Measurements from ENCODE around the gene MAP1LC3B.
A peak's percentile ranks its signal among the peaks of the same experiment; 100 is the strongest.

Gene MAP1LC3B

DNA sequence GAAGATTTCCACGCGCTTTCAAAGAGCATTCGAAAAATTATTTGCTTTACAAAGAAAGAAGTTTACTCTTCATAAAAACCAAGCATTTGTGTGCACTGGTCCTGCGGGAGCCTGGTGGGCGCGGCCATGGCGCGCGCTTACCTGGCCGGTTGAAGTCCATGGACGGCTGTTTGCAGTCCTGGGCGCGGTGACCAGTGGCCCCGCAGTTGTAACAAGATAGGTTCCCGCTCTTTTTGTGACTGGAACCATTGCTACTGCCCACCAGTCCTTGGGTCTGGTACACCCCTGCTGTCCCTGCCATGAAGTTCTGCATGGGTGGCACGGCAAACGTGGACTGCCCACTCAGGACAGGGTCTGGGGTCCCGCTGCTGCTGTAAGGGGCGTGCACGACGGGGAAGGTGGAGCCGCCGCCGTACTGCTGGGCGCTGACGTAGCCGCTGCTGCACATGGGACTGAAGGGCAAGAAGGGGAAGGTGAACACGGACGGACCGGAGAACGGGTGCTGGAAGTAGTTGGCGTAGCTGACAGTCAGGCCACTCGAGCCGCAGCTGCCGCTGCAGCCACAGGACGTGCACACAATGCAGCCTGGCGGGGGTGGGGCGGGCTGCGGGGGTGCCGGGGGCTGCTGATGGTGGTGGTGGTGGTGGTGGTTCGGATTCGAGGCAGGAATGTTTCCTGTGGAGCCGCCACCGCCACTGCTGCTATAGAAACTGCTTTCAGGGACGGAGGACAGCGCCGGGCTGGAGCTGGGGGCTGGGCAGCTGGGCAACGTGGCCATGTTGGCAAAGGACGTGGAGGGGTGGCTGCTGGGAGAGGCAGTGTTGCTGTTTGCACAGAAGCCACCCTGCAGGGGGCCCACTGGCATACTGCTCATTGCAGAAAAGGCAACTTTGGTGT is 19.5 kb downstream of the MAP1LC3B start:
- DNase-seq, result no peak

DNA sequence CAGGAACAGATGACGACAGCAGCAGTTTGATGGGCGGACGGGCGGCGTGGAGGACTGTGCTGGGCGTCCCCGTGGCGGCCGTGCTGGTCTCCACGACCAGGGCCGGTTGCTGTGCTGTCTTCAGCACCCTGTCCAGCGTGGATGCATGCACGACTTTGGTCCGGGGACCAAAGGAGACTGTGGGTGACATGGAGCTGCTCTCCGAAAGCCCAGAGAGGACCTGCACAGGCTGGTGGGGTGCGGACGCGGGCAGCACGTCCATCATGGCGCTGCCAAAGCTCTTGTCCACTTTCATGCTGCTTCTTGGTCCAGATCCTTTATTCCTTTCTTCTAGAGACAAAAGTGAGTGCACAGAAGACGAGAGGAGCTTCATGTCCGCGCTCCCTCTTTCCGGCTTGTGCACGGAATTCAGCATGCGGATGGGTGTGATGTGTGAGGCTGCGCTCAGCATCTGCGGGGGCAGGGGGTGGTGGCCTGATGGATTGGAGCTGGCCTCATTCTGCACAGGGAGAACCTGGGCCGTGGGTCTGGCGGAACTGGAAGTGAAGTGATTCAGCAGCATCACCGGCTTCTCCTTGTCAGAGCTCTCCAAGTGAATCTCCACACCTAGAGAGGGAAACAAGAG is 20.3 kb downstream of the MAP1LC3B start:
- no peak for DNase-seq

DNA sequence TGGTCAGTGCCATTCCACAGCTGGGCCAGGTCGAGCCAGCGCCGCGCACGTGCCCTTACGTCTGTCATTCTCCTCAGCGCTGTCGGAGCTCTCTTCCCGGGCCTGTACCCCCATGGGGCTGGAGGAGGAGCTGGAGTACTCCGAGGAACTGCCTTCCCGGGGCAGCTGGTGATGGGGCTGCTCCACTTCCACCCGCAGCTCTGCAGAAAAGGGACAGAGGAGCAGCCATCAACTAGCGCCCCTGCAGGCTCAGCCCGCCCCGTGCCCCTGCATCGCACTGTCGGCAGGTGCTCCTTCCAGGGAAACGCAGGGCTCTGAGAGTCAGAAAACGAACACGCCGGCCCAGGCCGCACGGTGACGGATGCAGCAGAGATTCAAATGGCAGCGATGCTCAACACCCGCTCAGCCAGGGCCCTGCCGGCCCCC is 20.9 kb downstream of the MAP1LC3B start:
- no peak for DNase-seq

DNA sequence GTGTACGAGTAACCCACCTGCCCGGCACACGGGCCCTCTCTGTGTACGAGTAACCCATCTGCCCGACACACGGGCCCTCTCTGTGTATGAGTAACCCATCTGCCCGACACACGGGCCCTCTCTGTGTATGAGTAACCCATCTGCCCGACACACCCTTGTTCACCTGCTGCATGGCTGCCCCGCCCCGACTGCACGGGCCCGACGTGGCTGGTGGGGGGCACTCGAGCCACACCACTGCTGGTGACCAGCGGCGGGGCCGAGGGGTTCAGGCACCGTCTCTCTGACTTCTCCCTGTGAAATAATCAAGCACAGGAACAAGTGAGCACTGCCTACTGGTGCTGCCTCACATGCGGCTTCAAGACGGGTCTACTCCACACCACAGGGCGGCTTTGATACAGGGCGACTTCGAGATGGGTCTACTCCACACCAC is 22.1 kb downstream of the MAP1LC3B start:
- DNase-seq, result no peak

DNA sequence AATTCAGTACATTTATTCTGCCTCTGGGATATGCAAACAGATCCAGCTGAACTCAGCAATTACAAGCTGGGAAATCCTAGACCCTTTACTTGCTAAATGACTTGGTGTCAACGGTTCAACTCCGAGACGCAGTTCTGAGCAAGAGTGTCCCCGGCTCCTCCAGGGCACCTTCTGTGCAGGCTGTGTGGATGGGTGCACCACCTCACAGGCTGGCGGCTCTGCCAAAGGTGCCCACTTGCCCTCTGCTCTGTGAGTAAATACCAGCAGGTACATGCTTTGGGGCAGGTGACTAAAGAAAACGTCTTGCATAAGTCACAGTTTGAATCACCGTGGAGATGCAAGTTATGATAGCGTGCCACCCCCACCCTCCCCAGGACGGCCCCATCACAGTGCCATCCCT is 23.3 kb downstream of the MAP1LC3B start:
- DNase-seq, result no peak

DNA sequence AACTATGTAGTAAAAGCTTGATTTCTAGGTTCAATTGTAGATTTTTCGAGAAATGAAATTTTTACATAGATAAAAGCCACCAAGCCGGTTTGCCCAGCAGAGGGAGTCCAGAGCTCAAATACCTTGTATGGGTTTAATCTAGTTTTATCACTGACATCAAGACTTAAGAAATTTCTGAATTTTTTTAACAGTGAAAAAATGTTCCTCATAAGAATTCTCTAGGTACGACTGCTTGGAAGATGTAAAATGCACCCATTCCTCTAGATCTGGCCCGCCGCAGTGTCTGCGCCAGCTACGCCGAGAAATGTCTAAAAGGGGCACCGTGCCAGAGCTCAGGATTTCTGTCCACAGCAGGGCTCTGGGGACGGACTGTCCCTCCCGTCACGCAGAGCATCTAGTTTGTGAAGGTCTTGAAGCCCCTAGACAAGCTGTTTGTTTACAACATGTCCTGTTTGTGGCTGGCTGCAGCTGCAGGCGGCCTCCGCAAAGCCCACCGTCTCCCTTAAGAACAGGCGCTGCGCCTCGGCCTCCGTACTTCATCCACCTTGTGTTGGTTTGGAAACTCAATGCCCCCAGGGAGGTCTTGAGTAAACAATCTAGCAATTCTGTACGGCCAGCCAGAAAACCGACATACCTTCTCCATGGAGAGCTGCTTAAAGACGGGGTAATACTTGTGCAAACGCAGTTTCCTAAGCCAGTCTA is 24.8 kb downstream of the MAP1LC3B start:
- DNase-seq, result peak; percentile 31 to 35

DNA sequence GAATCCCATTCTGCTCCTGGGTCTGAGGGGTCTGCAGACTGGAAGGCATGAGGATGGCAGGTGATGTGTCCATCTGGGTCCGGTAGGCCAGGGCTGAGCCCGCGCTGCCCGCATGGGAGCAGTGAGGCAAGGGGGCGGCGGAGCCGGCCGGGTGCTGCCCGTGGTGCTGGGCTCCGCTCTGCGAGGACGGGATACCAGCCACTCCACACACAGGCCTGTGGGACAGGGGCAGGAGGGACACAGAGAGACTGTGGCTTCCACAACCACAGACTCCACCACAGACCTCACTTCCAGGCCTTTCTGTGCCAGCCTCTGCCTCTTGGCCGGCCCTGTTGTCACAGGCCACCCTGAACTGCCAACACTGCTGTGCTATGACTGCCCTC is 25.4 kb downstream of the MAP1LC3B start:
- DNase-seq, result no peak

DNA sequence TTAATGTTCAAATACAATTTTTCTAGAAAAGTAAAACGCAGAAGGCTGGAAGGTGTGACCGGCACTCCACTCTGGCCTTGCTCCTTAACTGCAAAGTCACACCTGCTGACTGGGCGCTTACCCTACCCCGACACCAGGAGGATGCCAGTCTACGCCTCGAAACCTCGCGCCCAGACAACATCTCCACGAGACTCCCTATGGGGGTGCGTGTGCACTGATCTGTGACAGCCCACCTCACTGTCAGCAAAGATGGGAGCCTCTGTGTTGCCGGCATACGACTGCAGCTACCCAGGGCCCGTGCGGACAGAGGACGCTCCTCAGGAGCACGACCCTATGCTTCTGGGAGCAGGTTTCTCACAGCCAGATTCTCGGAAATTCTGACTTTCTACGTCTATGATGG is 26.1 kb downstream of the MAP1LC3B start:
- DNase-seq, result no peak

DNA sequence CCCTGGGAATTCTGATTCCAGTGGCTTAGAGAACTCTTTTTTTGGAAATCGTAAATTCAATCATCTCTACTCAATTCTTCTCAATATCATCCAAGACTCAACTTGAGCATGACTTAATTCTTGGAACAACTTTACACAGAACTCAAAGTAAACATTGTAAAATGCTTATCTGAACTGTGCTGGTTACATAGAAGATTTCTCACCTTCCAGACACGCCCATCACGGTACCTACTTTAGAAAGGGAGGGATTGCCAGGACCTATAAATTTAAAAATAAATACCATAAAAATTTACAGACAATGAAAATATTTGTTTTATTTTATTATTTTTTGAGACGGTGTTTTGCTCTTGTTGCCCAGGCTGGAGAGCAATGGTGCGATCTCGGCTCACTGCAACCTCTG is 26.5 kb downstream of the MAP1LC3B start:
- DNase-seq, result no peak

DNA sequence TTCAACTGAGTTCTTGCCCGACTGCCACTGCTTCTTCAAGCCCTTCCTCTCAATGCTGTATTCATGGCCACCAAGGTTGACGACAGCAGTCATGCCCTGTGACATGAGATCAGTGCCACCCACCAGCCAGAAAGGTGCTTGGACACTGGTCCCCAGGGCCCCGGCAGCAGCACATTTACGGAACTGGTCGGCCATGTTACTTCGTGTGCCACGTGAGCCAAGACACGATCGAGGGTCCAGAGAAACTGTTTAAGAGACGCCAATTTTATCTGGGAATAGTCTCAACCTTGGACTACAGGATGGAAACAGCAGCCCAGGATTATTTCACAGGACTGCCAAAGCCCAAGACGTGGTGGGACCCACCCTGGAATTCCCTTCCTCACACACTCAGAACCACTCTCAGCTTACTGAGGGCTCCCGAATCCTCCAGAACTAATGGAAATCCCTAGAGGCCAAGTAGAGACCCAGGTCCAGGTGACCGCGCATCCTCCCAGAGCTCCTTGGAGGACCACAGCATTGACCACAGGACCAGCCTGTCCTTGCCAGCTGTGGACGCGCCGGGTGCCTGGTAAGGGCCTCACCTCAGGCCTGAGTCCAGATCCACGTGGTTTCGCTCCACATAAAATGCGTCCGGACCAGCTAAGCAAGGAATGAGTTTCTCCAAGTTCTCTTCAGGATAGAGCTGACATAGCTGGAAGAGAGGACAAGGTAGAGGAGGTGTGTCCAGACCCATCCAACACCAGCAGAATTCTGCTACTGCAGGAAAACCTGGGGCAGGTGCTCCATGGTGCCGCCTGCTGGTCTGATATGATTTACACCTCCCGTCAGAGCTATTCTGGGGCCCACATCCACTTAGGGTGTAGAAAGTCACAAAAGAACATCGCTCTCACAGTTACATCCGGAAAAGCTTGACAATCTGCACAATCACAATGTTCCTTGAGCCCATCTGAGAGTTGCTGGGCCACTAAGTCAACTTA is 28.2 kb downstream of the MAP1LC3B start:
- no peak for DNase-seq

DNA sequence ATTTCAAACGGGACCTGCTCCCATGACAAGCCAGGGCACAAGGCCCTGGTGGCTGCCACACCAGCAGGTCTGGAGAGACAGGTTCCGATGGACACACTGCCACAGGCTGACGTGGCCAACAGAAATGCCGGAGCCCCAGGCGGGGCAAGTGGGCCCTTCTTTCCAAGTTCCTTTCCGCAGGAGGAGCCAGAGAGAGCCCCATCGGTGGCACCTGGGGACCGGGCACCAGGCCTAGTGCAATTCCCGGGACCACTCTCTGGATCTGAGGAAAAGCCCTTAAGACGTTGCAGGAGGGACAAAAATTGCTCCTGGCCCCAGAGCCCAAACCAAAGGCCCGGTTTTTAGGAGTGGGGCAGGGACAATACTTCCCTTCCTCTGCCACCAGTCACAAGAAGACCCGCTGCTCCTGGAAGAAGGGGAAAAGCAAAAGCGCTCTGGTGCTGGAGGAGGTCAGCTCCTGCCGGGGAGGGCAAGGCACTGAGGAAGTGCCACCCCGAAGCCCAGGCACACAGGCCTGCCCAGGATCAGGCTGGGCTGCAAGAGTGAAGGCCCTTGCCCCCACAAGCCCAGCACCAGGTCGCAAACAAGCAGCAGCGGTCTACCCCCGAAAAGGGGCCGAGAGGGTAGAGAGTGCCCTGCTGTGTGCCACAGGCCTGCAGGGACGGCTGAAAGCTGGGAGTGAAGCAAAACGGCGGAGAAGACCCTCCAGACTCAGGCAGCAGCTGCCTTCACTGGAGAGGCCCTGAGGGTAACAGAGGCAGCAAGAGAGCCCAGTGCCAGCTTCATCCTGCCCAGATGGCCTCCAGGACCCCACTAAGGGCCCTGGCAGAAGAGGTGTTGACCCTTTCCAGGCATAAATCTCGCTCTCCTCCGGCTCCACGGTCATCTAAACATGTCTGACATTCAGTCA is 29.1 kb downstream of the MAP1LC3B start:
- no peak for DNase-seq

DNA sequence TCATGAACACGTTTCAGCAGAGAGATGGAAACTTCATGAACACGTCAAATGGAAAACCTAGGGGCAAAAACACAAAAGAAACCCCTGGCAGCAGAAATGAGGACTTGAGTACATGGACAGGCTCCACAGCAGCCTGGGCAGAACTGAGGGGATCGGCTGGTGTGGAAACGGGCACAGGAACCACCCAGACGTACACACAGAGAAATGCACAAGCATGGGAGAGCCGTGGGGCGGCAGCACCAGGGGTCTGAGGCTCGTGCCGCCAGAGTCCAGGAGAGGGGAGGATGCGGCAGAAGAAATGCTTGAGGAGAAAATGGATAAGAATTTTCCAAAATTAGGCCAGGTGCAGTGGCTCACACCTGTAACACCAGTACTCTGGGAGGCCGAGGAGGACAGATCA is 30.0 kb downstream of the MAP1LC3B start:
- DNase-seq, result no peak

DNA sequence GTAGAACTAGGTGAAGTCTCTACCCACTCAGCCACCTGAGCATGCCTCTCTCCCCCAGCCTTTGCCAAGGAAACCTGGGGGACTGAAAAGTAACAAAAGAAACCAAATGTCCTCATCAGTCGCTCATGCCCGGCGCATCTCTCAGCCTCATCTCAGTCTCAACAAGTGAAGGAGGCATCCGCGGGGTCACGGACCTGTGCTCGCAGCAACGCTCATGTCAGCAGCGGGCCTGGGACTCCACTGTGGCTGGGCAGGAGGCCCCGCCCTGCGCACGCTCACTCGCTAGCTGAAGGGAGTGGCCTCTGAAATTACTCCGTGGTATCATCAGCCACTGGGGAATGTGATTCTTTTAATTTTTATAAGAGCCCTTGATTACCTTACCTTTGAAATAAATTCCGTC is 31.3 kb downstream of the MAP1LC3B start:
- no peak for DNase-seq

DNA sequence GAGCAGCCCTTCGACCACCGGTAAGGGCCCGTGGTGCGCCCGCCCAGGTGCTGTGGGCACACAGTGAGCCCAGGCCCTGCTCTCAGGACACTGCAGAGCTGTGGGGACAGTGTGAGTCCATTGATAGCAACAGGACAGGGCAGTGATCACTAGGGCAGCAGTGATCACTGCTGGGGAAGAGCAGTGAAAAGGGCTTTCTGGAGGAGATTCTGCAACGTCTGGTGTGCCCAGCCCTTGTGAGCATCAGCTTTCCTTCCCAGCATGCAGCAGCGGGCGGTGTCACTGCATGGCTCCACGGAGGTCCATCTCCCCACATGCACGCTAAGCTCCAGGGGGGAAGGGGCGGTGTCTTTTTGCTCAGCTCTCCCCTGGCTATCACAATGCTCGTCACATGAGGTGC is 32.1 kb downstream of the MAP1LC3B start:
- no peak for DNase-seq

DNA sequence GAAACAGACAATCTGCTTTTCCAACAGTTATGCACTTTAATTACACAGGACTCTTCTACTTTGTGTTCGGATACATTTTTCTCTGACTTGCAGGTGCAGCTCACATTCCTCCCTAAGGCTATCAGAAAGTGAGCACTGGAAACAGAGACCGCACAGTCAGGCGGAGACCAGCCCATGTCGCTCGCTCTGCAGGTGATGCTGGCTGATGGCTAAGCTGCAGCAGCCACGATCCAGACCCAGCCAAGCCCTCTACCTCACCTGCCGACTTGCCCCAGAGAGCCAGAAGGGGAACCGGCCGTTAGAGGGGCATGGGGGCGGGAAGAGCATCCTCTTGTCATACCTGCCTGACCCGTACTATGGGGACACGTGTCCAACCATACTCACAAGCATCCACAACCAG is 33.8 kb downstream of the MAP1LC3B start:
- DNase-seq, result no peak

DNA sequence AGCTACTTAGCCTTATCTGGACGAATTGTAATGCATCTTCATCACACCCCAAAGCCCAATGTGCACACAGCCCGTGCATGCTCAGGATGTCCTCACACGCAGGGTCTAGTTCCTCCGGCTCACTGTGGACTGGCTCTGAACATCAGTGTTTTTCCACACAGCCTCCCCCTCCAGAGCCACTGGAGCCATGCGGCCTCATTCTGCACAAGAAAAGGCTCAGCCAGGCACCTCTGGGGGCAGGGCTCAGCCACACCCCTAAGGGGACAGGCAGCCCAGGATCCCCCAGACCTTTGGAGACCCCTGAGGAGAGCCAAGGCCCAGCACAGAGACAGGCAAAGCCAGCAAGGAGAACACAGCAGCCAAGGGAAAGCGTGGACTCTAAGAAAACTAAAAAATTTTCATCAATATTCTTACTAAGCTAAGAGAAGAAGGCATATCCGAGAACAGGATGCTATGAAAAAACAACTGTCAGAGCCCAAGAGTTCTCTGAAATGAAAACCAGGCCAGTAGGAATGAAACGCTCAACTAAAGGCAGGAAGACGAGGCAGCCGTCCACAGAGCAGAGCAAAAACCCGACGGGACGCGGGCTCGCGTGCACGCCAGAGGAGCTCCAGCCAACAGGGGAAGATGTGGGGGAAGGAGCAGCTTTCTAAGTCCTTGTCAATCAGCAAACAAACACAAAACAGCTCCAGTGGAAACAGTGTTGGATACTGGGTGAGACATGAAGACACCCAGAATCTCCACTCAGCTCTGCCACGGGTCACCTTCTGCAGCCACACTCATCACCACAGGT is 34.5 kb downstream of the MAP1LC3B start:
- no peak for DNase-seq

DNA sequence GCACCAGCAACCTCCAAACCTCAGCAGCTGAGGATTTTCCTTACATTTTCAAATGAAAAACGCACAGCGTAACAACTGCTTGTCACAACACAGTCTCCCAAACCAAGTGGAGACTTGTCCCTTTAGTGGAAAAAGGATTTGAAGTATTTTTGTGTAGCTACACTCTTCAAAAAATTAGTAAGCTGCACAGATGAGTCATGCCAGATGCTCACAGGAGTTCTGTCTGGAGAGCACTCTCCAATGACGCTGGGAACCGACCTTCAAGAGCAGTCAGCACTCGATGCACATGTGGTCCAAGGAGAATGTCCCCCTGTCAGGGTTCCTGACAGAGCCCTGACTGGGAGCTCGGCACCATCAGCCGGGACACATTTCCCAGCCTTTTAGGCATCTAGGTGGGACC is 39.8 kb downstream of the MAP1LC3B start:
- no peak for DNase-seq

DNA sequence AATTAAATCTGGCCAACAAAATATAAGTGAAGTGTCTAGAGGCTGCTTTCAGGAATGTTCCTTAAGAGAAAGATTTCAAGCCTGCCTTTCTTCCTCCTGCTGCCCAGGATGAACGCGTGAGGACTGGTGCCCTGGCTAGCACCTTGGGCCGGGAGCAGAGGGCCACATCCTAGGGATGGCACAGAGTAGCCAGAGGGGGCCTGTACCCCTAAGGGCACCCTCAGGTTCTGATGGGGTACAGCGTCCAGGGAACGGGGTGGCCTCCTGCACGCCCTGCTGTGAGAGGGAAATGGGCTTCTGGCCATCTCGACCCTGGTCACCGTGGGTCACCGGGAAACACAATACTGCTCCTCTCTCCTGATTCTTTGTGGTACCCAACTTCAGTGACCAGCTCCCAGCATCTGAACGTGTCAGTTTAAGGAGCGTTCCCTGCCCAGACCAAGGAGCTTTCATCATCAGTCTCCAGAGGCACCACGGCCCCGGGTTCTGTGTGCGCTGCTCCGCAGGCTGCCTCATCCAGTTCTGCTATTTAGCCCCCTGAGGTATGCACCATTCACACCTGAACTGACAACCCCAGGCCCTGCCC is 40.3 kb downstream of the MAP1LC3B start:
- DNase-seq, result no peak

DNA sequence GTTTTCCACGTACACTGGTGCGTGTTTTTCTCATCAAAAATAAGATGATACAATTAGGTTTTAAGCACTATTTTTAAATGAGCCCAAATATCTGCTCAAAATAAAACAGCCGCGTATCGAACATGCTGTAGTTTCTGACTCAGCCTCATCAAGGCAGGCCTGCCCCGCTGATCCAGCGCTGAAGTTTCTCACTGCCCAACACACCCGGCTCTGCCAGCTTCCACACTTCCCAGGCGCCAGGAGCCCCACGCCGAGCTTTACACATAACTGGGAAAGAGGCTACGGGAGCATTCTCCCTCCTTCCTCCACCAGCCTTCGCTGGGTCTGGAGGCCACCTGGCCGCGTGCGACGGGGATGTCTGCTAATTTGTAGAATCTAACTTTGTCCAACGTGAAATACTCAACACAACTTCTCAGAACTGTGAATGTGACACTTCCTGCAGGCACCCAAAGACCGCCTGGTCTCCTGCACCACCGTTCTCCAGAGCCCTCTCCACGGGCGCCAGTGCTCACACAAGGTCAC is 42.1 kb downstream of the MAP1LC3B start:
- no peak for DNase-seq

Data from activated CD4-positive, alpha-beta T cell treated with anti-CD3 and anti-CD28 coated beads for 4 hours (primary cell).